Effector memory CD8-positive, alpha-beta T cell (primary cell): ENCODE data around the gene NKX2-1.
"Not testable (repeated sequence)": the region's sequence is repeated elsewhere in the genome, so short reads cannot be mapped to it uniquely, and the experiment has no call there.

Experiments
- ATAC-seq: fragments of 150-1000 bp; cut with Tn5 transposase; replicated peaks from 2 replicates; pipeline ENCODE4 v1.10.0; 2021; ENCODE audit warnings: mild to moderate bottlenecking, moderate library complexity
- DNase-seq, 3 experiments: peaks; one replicate each; pipeline ENCODE4 v3.0.0; 2021
- H3K27ac Mint-ChIP-seq, 2 donors: one replicate each; pipeline ENCODE4 v1.8.0; 2022; ENCODE audit warnings: mild to moderate bottlenecking in 2 of 2, mixed read lengths in 2 of 2, moderate library complexity in 2 of 2
- H3K27me3 Mint-ChIP-seq, 2 donors: one replicate each; pipeline ENCODE4 v1.8.0; 2022; ENCODE audit warnings: mixed read lengths in 2 of 2
- H3K36me3 Mint-ChIP-seq: one replicate; pipeline ENCODE4 v1.8.0; 2022; ENCODE audit warnings: mild to moderate bottlenecking, moderate library complexity, mixed read lengths; ENCODE audit not compliant: insufficient read depth
- H3K4me1 Mint-ChIP-seq, 2 donors: one replicate each; pipeline ENCODE4 v1.8.0; 2022; ENCODE audit warnings: low read depth in 2 of 2, mixed read lengths in 2 of 2
- H3K4me3 Mint-ChIP-seq, 2 donors: one replicate each; pipeline ENCODE4 v1.8.0; 2022; ENCODE audit warnings: mild to moderate bottlenecking in 2 of 2, mixed read lengths in 2 of 2, moderate library complexity in 2 of 2
- H3K9me3 Mint-ChIP-seq, 2 donors: one replicate each; pipeline ENCODE4 v1.8.0; 2022; ENCODE audit warnings: mixed read lengths in 2 of 2
- total RNA-seq, 9 experiments: gene quantifications; one replicate each; lab custom pipeline; 2026; lab: John Stamatoyannopoulos, UW

NKX2-1 gene
- 0 reads per million in 9 experiments for total RNA-seq

- no peak for DNase-seq
Observed at GRCh38 chr14:36519431-36520321, at the start of gene NKX2-1. TSS of gene NKX2-1 (minus strand) at chr14:36520232. CDS start at chr14:36520129, 103 bp downstream.

DNA sequence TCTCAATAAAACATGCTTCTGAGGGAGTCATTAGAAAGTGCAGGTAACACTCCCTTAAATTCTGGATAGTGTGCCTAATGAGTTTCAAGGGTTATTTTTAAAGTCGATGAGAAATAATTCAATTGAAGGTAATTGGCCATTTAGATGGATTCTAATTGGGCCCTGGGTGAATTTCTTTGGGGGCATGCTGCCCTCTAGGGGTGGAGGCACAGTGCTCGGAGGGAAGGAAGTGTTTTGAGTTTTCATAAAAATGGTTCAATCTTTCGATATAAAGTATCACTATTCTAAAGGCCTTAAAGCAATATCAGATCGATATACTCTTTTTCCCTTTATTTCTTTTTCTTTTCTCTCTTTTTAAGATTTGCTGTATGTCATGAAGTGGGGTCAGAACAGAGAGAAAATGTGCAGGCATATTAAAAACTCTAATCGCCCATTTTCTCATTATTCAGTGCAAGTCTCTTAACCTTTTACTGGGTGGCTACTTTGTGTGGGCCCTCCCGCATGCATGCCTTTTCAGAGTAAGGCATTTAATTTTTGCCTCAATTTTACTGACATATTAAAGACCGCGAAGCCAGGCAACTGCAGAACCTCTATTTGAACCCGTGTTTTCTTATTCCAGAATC lies 36.9 kb upstream of the NKX2-1 start:
- peaks cover 0 to 6% of the 10 kb centered on the region in 2 donors for H3K4me1 Mint-ChIP-seq
- no peak for DNase-seq
- ATAC-seq: no peak

More at GRCh38 chr14:36519431-36520321, at the start of gene NKX2-1:
- no peaks in the 10 kb centered on the region for H3K9me3 Mint-ChIP-seq
- H3K4me3 Mint-ChIP-seq: peak within 1 kb of the TSS; percentile 41 to 57
- no peak for ATAC-seq
- H3K36me3 Mint-ChIP-seq: no peaks in the 10 kb centered on the region
- no peak within 1 kb of the TSS for H3K27ac Mint-ChIP-seq
- H3K4me1 Mint-ChIP-seq: peaks cover 3 to 4% of the 10 kb centered on the region in 2 donors
- peaks cover 59 to 72% of the 10 kb centered on the region in 2 donors for H3K27me3 Mint-ChIP-seq

DNA sequence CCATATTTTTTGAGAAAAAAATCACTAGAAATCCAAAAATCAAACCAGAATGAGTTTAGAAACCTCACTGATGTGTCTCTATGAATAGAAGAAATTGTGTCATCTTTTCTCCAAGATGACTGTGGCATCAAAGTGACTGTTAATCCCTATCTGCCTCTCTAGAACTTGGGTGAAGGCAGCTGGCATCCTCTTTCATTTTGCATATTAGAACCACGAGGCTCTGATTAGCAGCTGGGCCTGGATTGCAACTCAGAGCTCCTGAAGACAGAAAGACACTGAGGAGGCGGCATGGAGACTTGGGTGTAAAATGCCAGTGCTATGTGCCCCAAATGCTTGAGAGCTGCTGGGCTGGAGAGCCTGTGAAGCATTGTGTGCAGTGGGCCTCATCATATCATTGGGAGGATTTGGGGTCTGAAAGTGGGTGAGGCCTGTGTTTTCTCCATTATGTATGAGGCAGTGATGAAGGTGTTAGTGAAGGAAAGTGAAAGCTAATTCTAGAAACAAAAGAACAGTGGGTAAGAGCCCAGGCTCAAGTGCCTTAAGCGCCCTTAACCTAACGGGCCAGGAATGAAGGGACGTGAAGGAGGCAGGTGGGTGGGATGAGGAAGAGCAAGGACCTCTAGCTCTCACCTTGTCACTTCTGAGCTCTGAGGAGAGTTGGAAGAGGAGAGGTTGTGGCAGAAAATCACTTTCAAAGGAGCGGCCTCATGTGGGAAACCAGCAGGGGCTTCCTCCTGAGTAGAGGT lies 36.1 kb upstream of the NKX2-1 start:
- peaks cover 12 to 17% of the 10 kb centered on the region in 2 donors for H3K27me3 Mint-ChIP-seq
- peaks cover 0 to 6% of the 10 kb centered on the region in 2 donors for H3K4me1 Mint-ChIP-seq
- H3K36me3 Mint-ChIP-seq: no peaks in the 10 kb centered on the region
- ATAC-seq (no peak), DNase-seq (no peak)
- no peak overlapping the region for H3K4me3 Mint-ChIP-seq
- peaks cover 0 to 2% of the 10 kb centered on the region in 2 donors for H3K9me3 Mint-ChIP-seq
- H3K27ac Mint-ChIP-seq: no peak overlapping the region

More for the DNA sequence above, 36.9 kb upstream of the NKX2-1 start:
- Mint-ChIP-seq H3K36me3 (no peaks in the 10 kb centered on the region), H3K27ac (no peak overlapping the region), H3K4me3 (no peak overlapping the region), H3K27me3 (peaks cover 20 to 25% of the 10 kb centered on the region in 2 donors), H3K9me3 (peaks cover 0 to 2% of the 10 kb centered on the region in 2 donors)

DNA sequence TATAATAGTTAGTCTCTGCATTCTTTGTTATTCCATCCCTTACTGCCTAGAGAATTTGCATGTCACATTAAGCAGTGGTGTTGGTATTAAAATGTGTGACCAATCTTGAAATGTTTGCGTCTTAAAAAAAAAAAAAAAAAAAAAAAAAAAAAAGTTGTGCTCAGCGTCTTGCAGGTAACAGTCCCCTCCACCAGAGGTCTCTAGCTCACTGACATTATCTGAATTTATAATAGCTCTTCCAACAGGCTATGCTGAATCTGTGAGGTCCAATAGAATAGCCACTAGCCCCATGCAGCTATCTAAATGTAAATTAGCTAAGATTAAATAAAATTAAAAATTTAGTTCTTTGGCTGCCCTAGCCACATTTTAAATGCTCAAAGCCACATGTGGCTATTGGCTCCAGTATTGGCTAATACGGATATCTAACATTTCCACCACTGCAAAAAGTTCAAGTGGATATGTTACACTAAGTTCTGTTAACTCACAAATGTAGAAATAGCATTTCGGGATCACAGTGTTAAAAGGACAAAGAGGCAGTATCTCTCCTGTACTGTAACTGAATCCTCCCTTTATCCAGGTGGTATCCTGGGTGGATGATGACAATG lies 33.7 kb upstream of the NKX2-1 start:
- no peaks in the 10 kb centered on the region for H3K27me3 Mint-ChIP-seq
- H3K4me3 Mint-ChIP-seq: no peak overlapping the region
- DNase-seq (no peak), ATAC-seq (no peak)
- peaks cover 0 to 6% of the 10 kb centered on the region in 2 donors for H3K4me1 Mint-ChIP-seq
- H3K9me3 Mint-ChIP-seq: no peaks in the 10 kb centered on the region
- H3K27ac Mint-ChIP-seq: no peak overlapping the region
- no peaks in the 10 kb centered on the region for H3K36me3 Mint-ChIP-seq

GRCh38 chr14:36550899-36551298 lies 30.9 kb upstream of the NKX2-1 start:
- no peaks in the 10 kb centered on the region for H3K27me3 Mint-ChIP-seq
- H3K27ac Mint-ChIP-seq: no peak overlapping the region
- no peak overlapping the region for H3K4me3 Mint-ChIP-seq
- no peaks in the 10 kb centered on the region for H3K36me3 Mint-ChIP-seq
- H3K4me1 Mint-ChIP-seq: peaks cover 0 to under 1% of the 10 kb centered on the region in 2 donors
- H3K9me3 Mint-ChIP-seq: no peaks in the 10 kb centered on the region
- ATAC-seq (no peak), DNase-seq (no peak)

GRCh38 chr14:36544280-36544679 lies 24.2 kb upstream of the NKX2-1 start:
- not testable (repeated sequence) for H3K9me3 Mint-ChIP-seq, H3K27me3 Mint-ChIP-seq, H3K4me1 Mint-ChIP-seq, H3K27ac Mint-ChIP-seq, DNase-seq, H3K36me3 Mint-ChIP-seq, H3K4me3 Mint-ChIP-seq, ATAC-seq

DNA sequence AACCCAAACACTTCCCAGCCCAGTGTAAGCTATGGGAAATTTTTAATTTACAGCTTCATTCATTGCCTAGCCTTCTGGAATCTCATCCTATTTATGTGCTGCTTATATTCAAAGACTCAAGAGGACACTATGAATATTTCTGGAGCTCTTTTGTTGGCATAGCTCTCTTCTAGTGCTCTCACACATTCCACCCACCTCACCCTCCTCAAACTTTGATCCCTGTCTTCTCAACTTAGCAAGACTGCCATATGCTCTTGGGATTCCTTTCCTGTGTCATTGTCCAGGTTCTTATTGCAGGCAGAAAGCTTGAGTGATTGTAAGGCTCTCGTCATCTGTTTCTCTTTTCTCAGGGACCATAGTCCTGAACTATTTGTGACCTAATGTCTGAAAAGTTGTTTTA lies 18.0 kb upstream of the NKX2-1 start:
- H3K4me3 Mint-ChIP-seq: no peak overlapping the region
- H3K4me1 Mint-ChIP-seq: no peaks in the 10 kb centered on the region
- H3K27me3 Mint-ChIP-seq: peaks cover 0 to 23% of the 10 kb centered on the region in 2 donors
- ATAC-seq: no peak
- DNase-seq: no peak
- H3K36me3 Mint-ChIP-seq: no peaks in the 10 kb centered on the region
- H3K27ac Mint-ChIP-seq: no peak overlapping the region
- peaks cover 4 to 12% of the 10 kb centered on the region in 2 donors for H3K9me3 Mint-ChIP-seq

GRCh38 chr14:36529062-36529461 lies 9.0 kb upstream of the NKX2-1 start:
- no peak for ATAC-seq
- Mint-ChIP-seq H3K4me3 (no peak overlapping the region), H3K27ac (no peak overlapping the region), H3K4me1 (peaks cover 0 to 3% of the 10 kb centered on the region in 2 donors), H3K27me3 (peaks cover 26 to 53% of the 10 kb centered on the region in 2 donors), H3K9me3 (peaks cover 0 to 17% of the 10 kb centered on the region in 2 donors), H3K36me3 (no peaks in the 10 kb centered on the region)
- DNase-seq: no peak

- Mint-ChIP-seq H3K9me3 (peaks cover 0 to 11% of the 10 kb centered on the region in 2 donors), H3K36me3 (no peaks in the 10 kb centered on the region), H3K4me3 (no peak overlapping the region), H3K4me1 (peaks cover 0 to 3% of the 10 kb centered on the region in 2 donors), H3K27me3 (peaks cover 53 to 83% of the 10 kb centered on the region in 2 donors), H3K27ac (no peak overlapping the region)
- no peak for DNase-seq
- ATAC-seq: no peak
Observed at GRCh38 chr14:36525746-36526099, 5.7 kb upstream of the NKX2-1 start.

DNA sequence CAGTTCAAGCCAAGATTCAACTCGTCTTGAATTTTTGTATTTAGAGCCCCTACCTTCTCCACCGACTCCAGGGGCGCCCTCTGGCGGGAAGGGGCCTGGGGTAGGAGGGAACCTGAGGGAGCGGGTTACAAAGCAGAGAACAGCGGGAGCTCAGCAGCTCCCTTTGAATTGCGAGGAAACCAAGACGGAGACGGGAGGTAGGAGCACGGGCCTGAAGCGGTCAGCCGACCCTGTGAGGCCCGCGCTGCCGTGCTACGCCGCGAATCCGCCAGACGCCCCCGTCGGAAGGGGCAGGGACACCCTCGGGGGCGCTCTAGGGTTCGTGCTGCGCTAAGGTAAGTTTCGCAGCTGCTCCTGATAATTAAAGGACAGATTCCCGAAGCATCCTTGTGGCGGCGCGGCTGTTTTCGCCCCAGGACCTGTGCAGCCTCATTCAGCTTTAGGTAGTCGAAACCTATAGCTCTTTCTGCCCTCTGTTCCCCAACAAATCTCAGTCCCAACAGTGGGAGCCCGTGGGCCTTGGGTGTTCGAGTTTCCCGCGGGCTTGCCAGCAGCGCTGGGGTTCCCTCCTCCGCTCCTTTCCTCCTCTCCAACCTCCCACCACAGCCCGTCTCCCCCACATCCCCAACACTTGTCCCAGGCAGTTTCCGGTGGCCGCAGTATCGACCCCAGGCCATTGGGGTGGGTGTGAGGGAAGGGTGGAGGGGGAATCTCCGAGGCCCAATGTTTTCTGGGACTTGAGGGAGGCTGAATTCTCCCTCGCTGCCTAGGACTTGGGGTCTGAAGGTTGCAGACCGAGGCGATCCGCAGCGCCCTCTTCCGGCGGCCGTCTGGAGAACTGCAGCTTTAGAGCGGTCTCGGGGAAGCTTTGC lies 5.1 kb upstream of the NKX2-1 start:
- H3K9me3 Mint-ChIP-seq: peaks cover 0 to 11% of the 10 kb centered on the region in 2 donors
- no peak overlapping the region for H3K27ac Mint-ChIP-seq
- no peak overlapping the region for H3K4me3 Mint-ChIP-seq
- H3K36me3 Mint-ChIP-seq: no peaks in the 10 kb centered on the region
- ATAC-seq (no peak), DNase-seq (no peak)
- peaks cover 0 to 3% of the 10 kb centered on the region in 2 donors for H3K4me1 Mint-ChIP-seq
- H3K27me3 Mint-ChIP-seq: peaks cover 53 to 83% of the 10 kb centered on the region in 2 donors

- no peaks in the 10 kb centered on the region for H3K36me3 Mint-ChIP-seq
- peaks cover 0 to 11% of the 10 kb centered on the region in 2 donors for H3K9me3 Mint-ChIP-seq
- DNase-seq (no peak), ATAC-seq (no peak)
- H3K27ac Mint-ChIP-seq: no peak overlapping the region
- H3K27me3 Mint-ChIP-seq: peaks cover 58 to 89% of the 10 kb centered on the region in 2 donors
- peaks cover 3 to 5% of the 10 kb centered on the region in 2 donors for H3K4me1 Mint-ChIP-seq
- H3K4me3 Mint-ChIP-seq: peak overlapping the region in 1 of 2 donors; percentile 14
Observed at GRCh38 chr14:36524220-36524837, 4.3 kb upstream of the NKX2-1 start.
